Activated naive CD4-positive, alpha-beta T cell treated with anti-CD3 and anti-CD28 coated beads, Interleukin-2, amount 10 ng/mL, durations not matched to agents 7 days and 5 days (primary cell): Measurements from ENCODE around the gene MGLL.
"Not testable (repeated sequence)": the region's sequence is repeated elsewhere in the genome, so short reads cannot be mapped to it uniquely, and the experiment has no call there.

Experiments used
- CTCF ChIA-PET: fragments of 350-600 bp; sonication (Branson Sonifier 250); formaldehyde crosslinking; loops from one replicate; lab custom pipeline; 2021; ENCODE audit warnings: antibody characterized with exemption; lab: Charles Lee
- DNase-seq: peaks from one replicate; pipeline ENCODE4 v3.0.0-alpha.2; 2020
- H3K27ac Mint-ChIP-seq: one replicate; pipeline ENCODE4 v1.8.0; 2021; ENCODE audit warnings: mild to moderate bottlenecking, moderate library complexity, mixed read lengths
- H3K27me3 Mint-ChIP-seq: one replicate; pipeline ENCODE4 v1.8.0; 2021; ENCODE audit warnings: mild to moderate bottlenecking, mixed read lengths
- H3K36me3 Mint-ChIP-seq: one replicate; pipeline ENCODE4 v1.8.0; 2021; ENCODE audit warnings: mixed read lengths
- H3K4me1 Mint-ChIP-seq: one replicate; pipeline ENCODE4 v1.8.0; 2021; ENCODE audit warnings: mixed read lengths
- H3K4me3 Mint-ChIP-seq: one replicate; pipeline ENCODE4 v1.8.0; 2021; ENCODE audit warnings: mild to moderate bottlenecking, moderate library complexity, mixed read lengths
- H3K9me3 Mint-ChIP-seq: one replicate; pipeline ENCODE4 v1.8.0; 2021; ENCODE audit warnings: mixed read lengths

MGLL gene

DNA sequence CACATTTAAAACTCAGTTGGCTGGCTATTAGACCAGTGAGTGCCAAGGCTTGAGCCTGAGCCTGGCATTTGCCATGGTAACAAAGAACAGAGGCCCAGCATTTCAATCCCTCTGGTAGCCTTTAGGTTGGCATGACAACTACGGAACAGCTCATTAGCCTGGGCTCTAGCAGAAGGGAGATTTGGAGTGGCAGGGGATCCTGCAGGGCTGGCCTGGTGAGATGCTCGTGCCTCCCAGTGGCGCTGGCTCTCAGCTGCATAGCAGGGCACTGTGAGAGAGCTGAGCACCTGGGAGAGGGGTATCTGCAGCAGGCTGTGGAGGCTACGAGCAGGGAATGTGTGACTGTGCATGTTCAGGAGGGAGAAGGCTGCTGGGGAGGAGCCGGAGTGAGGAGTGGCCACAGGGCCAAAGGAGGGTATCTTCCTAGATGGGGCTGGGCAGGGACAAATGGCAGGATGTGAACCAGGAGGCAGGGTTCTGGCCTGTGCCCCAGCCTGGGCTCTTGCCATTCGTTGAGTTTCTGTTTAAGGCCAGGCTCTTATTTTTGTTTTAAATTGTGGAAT is 155.1 kb downstream of the MGLL start:
- H3K27ac Mint-ChIP-seq, result no peak overlapping the region
- no peaks in the 10 kb centered on the region for H3K9me3 Mint-ChIP-seq
- DNase-seq, result no peak
- peaks cover 11% of the 10 kb centered on the region for H3K27me3 Mint-ChIP-seq
- H3K4me3 Mint-ChIP-seq, result no peak overlapping the region
- H3K4me1 Mint-ChIP-seq, result peaks cover 6% of the 10 kb centered on the region
- CTCF ChIA-PET, result no interaction called here
- H3K36me3 Mint-ChIP-seq, result peaks cover 2% of the 10 kb centered on the region

GRCh38 chr3:127666676-127667075 is 155.6 kb downstream of the MGLL start:
- Mint-ChIP-seq H3K4me1 (peaks cover 3% of the 10 kb centered on the region), H3K36me3 (no peaks in the 10 kb centered on the region), H3K27me3 (peaks cover 11% of the 10 kb centered on the region), H3K9me3 (no peaks in the 10 kb centered on the region), H3K4me3 (no peak overlapping the region), H3K27ac (no peak overlapping the region)
- DNase-seq, result no peak
- CTCF ChIA-PET, result no interaction called here

- CTCF ChIA-PET, result no interaction called here
- Mint-ChIP-seq H3K4me3 (no peak overlapping the region), H3K36me3 (no peaks in the 10 kb centered on the region), H3K27me3 (peaks cover 16% of the 10 kb centered on the region), H3K9me3 (no peaks in the 10 kb centered on the region), H3K27ac (no peak overlapping the region), H3K4me1 (no peaks in the 10 kb centered on the region)
- no peak for DNase-seq
These were observed 156.7 kb downstream of the MGLL start for GRCh38 chr3:127665586-127665985.

DNA sequence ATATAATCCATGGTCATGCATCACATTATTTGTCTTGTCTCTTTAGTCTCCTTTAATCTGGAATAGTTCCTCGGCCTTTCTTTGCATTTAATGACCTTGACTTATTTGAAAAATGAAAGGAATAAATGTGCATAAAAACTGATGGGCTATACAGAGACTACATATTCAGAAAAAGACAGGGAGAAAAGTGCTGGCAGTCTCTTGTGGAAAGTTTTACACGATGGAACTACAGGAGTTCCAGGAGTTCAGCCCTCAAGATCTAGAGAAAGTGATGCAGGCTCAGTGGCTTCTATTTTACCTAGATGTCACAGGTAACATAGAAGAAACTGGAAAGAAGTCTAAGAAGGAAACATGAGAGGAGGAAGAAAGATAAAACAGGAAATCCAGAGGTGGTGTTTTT is 157.2 kb downstream of the MGLL start:
- H3K4me3 Mint-ChIP-seq, result no peak overlapping the region
- H3K27me3 Mint-ChIP-seq, result peaks cover 20% of the 10 kb centered on the region
- no peaks in the 10 kb centered on the region for H3K9me3 Mint-ChIP-seq
- H3K36me3 Mint-ChIP-seq, result no peaks in the 10 kb centered on the region
- no peak for DNase-seq
- H3K27ac Mint-ChIP-seq, result no peak overlapping the region
- CTCF ChIA-PET, result no interaction called here
- no peaks in the 10 kb centered on the region for H3K4me1 Mint-ChIP-seq

GRCh38 chr3:127663151-127663550 is 159.2 kb downstream of the MGLL start:
- no peaks in the 10 kb centered on the region for H3K36me3 Mint-ChIP-seq
- H3K4me3 Mint-ChIP-seq, result no peak overlapping the region
- peaks cover 25% of the 10 kb centered on the region for H3K27me3 Mint-ChIP-seq
- no peak overlapping the region for H3K27ac Mint-ChIP-seq
- DNase-seq, result no peak
- H3K4me1 Mint-ChIP-seq, result no peaks in the 10 kb centered on the region
- CTCF ChIA-PET, result interaction anchor here (1.5 kb wide), 1 partner anchor 11 kb away, joined by 3 read pairs; no protein-coding TSS in a partner anchor
- H3K9me3 Mint-ChIP-seq, result no peaks in the 10 kb centered on the region

DNA sequence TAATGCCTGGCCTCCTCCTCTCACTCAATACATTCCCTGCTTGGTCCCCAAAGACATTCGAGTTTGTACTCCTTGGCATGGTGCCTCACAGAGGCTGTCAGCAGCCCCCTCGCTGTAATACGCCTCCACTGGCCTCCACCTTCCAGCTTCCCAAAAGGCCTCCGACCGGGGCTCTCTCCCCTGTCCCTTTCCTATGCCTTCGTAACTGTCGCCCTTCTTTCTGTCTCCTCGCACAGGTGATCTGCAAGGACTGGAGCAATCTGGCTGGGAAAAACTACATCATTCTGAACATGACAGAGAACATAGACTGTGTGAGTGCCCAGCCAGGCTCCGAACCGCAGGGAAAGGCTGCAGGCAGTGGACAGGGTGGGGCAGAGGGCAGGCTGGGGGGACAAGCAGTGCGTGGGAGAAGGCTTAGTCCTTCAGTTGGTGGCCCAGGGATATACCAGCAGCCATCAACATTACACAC is 160.3 kb downstream of the MGLL start:
- Mint-ChIP-seq H3K27ac (no peak overlapping the region), H3K4me3 (no peak overlapping the region), H3K9me3 (no peaks in the 10 kb centered on the region)

GRCh38 chr3:127661600-127661999 is 160.7 kb downstream of the MGLL start:
- Mint-ChIP-seq H3K36me3 (no peaks in the 10 kb centered on the region), H3K27ac (no peak overlapping the region), H3K4me3 (no peak overlapping the region), H3K4me1 (no peaks in the 10 kb centered on the region), H3K9me3 (no peaks in the 10 kb centered on the region), H3K27me3 (peaks cover 26% of the 10 kb centered on the region)
- no peak for DNase-seq
- CTCF ChIA-PET, result interaction anchor here (0.8 to 1.0 kb wide), 3 partner anchors 10 to 24 kb away, joined by 3 to 4 read pairs (median 3); no protein-coding TSS in a partner anchor

More for the DNA sequence above, 160.3 kb downstream of the MGLL start:
- no peaks in the 10 kb centered on the region for H3K36me3 Mint-ChIP-seq
- no peak for DNase-seq
- peaks cover 24% of the 10 kb centered on the region for H3K27me3 Mint-ChIP-seq
- H3K4me1 Mint-ChIP-seq, result no peaks in the 10 kb centered on the region
- CTCF ChIA-PET, result interaction anchor here (0.8 to 1.5 kb wide), 2 partner anchors 10 to 24 kb away, joined by 3 read pairs; no protein-coding TSS in a partner anchor

DNA sequence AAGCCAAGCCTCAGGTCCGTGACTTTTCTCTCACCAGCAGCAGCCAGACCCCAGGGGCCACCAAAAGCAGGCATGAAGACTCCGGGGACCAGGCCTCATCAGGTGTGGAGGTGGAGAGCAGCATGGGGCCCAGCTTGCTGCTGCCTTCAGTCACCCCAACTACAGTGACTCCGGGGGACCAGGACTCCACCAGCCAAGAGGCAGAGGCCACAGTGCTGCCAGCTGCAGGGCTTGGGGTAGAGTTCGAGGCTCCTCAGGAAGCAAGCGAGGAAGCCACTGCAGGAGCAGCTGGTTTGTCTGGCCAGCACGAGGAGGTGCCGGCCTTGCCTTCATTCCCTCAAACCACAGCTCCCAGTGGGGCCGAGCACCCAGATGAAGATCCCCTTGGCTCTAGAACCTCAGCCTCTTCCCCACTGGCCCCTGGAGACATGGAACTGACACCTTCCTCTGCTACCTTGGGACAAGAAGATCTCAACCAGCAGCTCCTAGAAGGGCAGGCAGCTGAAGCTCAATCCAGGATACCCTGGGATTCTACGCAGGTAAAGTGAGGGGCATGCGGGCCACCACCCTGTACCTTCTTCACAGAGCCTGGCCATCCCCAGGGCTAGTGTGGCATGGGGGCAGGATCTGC is 161.6 kb downstream of the MGLL start:
- CTCF ChIA-PET, result interaction anchor here (1.0 kb wide), 2 partner anchors 9 to 18 kb away, joined by 3 to 4 read pairs; no protein-coding TSS in a partner anchor
- Mint-ChIP-seq H3K4me3 (no peak overlapping the region), H3K9me3 (no peaks in the 10 kb centered on the region), H3K4me1 (no peaks in the 10 kb centered on the region), H3K27me3 (peaks cover 27% of the 10 kb centered on the region), H3K36me3 (no peaks in the 10 kb centered on the region), H3K27ac (no peak overlapping the region)
- DNase-seq, result no peak

DNA sequence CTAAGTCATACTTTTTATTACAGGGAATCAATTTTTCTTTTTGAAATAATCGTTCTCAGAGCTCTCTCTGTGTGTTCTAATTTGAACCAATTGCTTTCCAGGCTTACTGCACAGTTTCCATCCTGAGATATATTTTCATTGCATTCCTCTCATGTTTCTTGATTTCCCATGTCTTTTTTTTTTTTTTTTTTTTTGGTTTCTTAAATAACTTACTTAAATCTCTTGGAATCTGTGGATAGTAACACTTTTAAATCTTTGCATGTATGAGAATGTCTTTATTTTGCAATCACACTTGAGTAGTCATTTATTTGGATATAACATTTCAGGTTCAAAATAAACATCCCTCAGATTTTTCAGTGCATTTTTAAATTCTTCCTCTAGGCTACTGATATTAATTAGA is 164.1 kb downstream of the MGLL start:
- no peak overlapping the region for H3K27ac Mint-ChIP-seq
- CTCF ChIA-PET, result no interaction called here
- no peak for DNase-seq

DNA sequence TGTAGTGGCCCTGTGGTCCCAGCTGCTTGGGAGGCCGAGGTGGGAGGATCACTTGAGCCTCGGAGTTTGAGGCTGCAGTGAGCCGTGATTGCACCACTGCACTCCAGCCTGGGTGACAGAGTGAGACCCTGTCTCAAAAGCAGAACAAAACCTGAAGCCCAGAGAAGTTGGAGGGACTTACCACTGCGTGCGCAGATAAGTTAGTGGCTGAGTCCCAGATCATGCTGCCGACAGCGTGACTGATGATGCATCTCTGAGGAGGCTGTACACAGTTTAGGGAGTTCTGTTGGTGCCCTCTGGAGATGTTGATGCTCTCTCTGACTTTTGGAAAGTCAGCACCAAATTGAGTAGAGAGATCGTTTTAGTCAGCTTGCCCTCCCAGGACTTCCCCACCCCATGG is 165.4 kb downstream of the MGLL start:
- no peak for DNase-seq
- H3K27ac Mint-ChIP-seq, result no peak overlapping the region
- peaks cover 31% of the 10 kb centered on the region for H3K27me3 Mint-ChIP-seq
- CTCF ChIA-PET, result interaction anchor here (1.2 kb wide), 1 partner anchor 82 kb away, joined by 3 read pairs; no protein-coding TSS in a partner anchor
- H3K4me1 Mint-ChIP-seq, result no peaks in the 10 kb centered on the region
- H3K4me3 Mint-ChIP-seq, result no peak overlapping the region
- H3K36me3 Mint-ChIP-seq, result no peaks in the 10 kb centered on the region
- no peaks in the 10 kb centered on the region for H3K9me3 Mint-ChIP-seq

More for the DNA sequence above, 164.1 kb downstream of the MGLL start:
- H3K27me3 Mint-ChIP-seq, result peaks cover 27% of the 10 kb centered on the region
- no peaks in the 10 kb centered on the region for H3K9me3 Mint-ChIP-seq
- H3K36me3 Mint-ChIP-seq, result no peaks in the 10 kb centered on the region
- no peaks in the 10 kb centered on the region for H3K4me1 Mint-ChIP-seq
- H3K4me3 Mint-ChIP-seq, result no peak overlapping the region

- H3K27me3 Mint-ChIP-seq, result peaks cover 26% of the 10 kb centered on the region
- no peak overlapping the region for H3K4me3 Mint-ChIP-seq
- no peaks in the 10 kb centered on the region for H3K9me3 Mint-ChIP-seq
- CTCF ChIA-PET, result no interaction called here
- no peak overlapping the region for H3K27ac Mint-ChIP-seq
- H3K36me3 Mint-ChIP-seq, result no peaks in the 10 kb centered on the region
- no peak for DNase-seq
- H3K4me1 Mint-ChIP-seq, result no peaks in the 10 kb centered on the region
These were observed 166.7 kb downstream of the MGLL start for GRCh38 chr3:127655641-127656040.

DNA sequence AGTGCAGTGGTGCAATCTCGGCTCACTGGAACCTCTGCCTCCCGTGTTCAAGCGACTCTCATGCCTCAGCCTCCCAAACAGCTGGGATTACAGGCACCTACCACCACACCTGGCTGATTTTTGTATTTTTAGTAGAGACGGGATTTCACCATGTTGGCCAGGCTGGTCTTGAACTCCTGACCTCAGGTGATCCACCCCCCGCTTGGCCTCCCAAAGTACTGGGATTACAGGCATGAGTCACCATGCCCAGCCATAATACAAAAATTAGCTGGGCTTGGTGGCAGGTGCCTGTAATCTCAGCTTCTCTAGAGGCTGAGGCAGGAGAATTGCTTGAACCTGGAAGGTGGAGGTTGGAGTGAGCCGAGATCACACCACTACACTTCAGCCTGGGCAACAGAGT is 167.3 kb downstream of the MGLL start:
- H3K4me3 Mint-ChIP-seq, H3K9me3 Mint-ChIP-seq, DNase-seq, H3K4me1 Mint-ChIP-seq, H3K36me3 Mint-ChIP-seq, CTCF ChIA-PET, H3K27ac Mint-ChIP-seq: not testable (repeated sequence)
- peaks cover 20% of the 10 kb centered on the region for H3K27me3 Mint-ChIP-seq

- Mint-ChIP-seq H3K9me3 (no peaks in the 10 kb centered on the region), H3K4me1 (no peaks in the 10 kb centered on the region), H3K4me3 (no peak overlapping the region), H3K27ac (no peak overlapping the region), H3K36me3 (no peaks in the 10 kb centered on the region), H3K27me3 (peaks cover 16% of the 10 kb centered on the region)
- CTCF ChIA-PET, result no interaction called here
- no peak for DNase-seq
These were observed 167.9 kb downstream of the MGLL start for GRCh38 chr3:127654374-127654773.

DNA sequence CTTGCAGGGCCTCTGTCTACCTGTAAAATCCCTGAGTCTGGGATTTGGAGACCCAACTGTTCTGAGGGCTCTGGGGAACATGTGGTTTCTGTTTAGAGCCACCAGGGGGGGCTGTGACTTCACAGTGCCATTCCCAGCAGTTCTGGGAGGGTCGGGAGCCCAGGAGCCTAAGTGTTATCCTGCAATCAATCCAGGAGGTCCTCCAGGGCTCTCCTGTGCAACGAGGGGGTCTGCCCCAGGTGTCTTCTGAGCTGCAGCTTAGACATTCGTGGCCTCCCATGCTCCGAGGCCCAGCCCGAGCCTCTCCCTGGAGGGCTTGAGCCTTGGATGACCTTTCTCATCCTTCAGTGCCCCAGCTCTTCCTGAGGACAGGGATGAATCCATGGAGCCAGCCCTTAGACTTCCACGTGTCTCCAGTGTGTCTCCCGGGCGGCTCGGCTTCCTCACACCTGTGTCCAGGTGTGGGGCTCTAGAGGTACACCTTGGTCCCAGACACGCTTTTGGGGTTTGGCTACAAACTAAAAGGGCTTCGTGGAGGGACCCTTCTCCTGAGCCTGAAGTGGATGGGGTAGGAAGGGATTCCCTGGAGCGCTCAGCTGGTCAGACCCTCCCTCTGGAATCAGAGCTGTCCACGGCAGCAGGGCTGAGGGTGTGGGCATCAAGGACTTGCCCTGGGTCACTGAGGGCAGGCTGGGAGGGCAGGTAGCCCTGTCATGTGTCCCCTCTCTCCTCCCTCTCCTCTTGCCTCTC is 169.9 kb downstream of the MGLL start:
- Mint-ChIP-seq H3K9me3 (no peaks in the 10 kb centered on the region), H3K27me3 (peaks cover 16% of the 10 kb centered on the region), H3K4me1 (no peaks in the 10 kb centered on the region), H3K36me3 (no peaks in the 10 kb centered on the region), H3K27ac (no peak overlapping the region), H3K4me3 (no peak overlapping the region)
- peak; percentile 51 for DNase-seq
- CTCF ChIA-PET, result interaction anchor here (0.9 to 2.7 kb wide), 4 partner anchors 10 to 319 kb away, joined by 3 to 8 read pairs (median 4); no protein-coding TSS in a partner anchor
